GM12878 (cell line): ENCODE data around the gene BIK. TPM values are rescaled to one million over a fixed set of nuclear protein-coding genes. Genes with fewer than 3 reads are reported as not detected.

Experiments used
- ATAC-seq: fragments of 200-7000 bp; cut with Tn5 transposase; 3 replicates; pipeline ENCODE4 v1.9.1; 2020; ENCODE audit warnings: mild to moderate bottlenecking, moderate library complexity
- BruUV-seq: library from RNA; stranded (reverse); fragments of 400-500 nt; replicated peaks from 2 replicates; lab custom pipeline; 2021; lab: Mats Ljungman, UMichigan
- CTCF ChIA-PET: fragments of 300-600 bp; sonication (Branson Sonifier 250); formaldehyde crosslinking; extraction: SDS; loops from one replicate; lab custom pipeline; 2021; ENCODE audit warnings: inconsistent platforms; lab: Yijun Ruan, JAX
- POLR2A ChIA-PET: fragments of 350-600 bp; formaldehyde crosslinking; extraction: SDS; loops from one replicate; lab custom pipeline; 2021; ENCODE audit warnings: inconsistent platforms; lab: Charles Lee
- RAD21 ChIA-PET: fragments of 300-600 bp; sonication (Branson Sonifier 250); formaldehyde crosslinking; loops from one replicate; lab custom pipeline; 2023; ENCODE audit warnings: antibody characterized with exemption; ENCODE audit not compliant: unreplicated experiment; lab: Charles Lee
- SMC1A ChIA-PET: fragments of 300-600 bp; sonication (Branson Sonifier 250); formaldehyde crosslinking; loops from one replicate; lab custom pipeline; 2023; ENCODE audit not compliant: unreplicated experiment, uncharacterized antibody; lab: Charles Lee
- DNase-seq: peaks from one replicate; pipeline ENCODE4 v3.0.0-alpha.2; 2011; ENCODE audit warnings: low read depth, low spot score
- FAIRE-seq: peaks from 3 replicates; lab custom pipeline; 2011; peaks lifted over from hg19 to GRCh38; lab: Jason Lieb, UNC
- H2AFZ ChIP-seq: 2 replicates; pipeline ENCODE4 v1.6.0; 2011; ENCODE audit warnings: low read depth, low read length, control low read depth; ENCODE audit not compliant: control insufficient read depth
- H3K27ac ChIP-seq: 2 replicates; pipeline ENCODE4 v1.5.1; 2011; ENCODE audit warnings: control low read depth; ENCODE audit not compliant: control insufficient read depth, insufficient read depth
- H3K27me3 ChIP-seq, 2 experiments: replicated peaks in 1 of 2; 2 replicates each; pipeline versions ENCODE4 v1.6.0 to v1.6.1; 2011; ENCODE audit warnings: low read length in 1 of 2; ENCODE audit not compliant: control insufficient read depth in 2 of 2, insufficient read depth in 2 of 2
- H3K36me3 ChIP-seq, 2 experiments: 2 replicates each; pipeline ENCODE4 v1.5.1; 2011; ENCODE audit warnings: low read length in 1 of 2; ENCODE audit not compliant: control insufficient read depth in 2 of 2, insufficient read depth in 2 of 2
- H3K4me1 ChIP-seq: 2 replicates; pipeline ENCODE4 v1.6.1; 2011; ENCODE audit warnings: mild to moderate bottlenecking, low read length, moderate library complexity, mixed read lengths; ENCODE audit not compliant: control insufficient read depth, insufficient read depth
- H3K4me2 ChIP-seq: 2 replicates; pipeline ENCODE4 v1.6.0; 2011; ENCODE audit warnings: control low read depth; ENCODE audit not compliant: control insufficient read depth, insufficient read depth
- H3K4me3 ChIP-seq: fragments of 200-600 bp; sonication (generic); 2 replicates; pipeline ENCODE4 v1.5.1; 2016
- H3K79me2 ChIP-seq: 2 replicates; pipeline ENCODE4 v1.6.0; 2011; ENCODE audit warnings: low read length; ENCODE audit not compliant: control insufficient read depth, insufficient read depth
- H3K9ac ChIP-seq: 2 replicates; pipeline ENCODE4 v1.8.0; 2011; ENCODE audit warnings: low read length, control low read depth, mixed read lengths; ENCODE audit not compliant: control insufficient read depth, insufficient read depth
- H3K9me3 ChIP-seq: replicated peaks from 3 replicates; pipeline ENCODE4 v1.5.1; 2011; ENCODE audit warnings: mild to moderate bottlenecking, low read length; ENCODE audit not compliant: control insufficient read depth, insufficient read depth
- H4K20me1 ChIP-seq: 2 replicates; pipeline ENCODE4 v1.6.0; 2011; ENCODE audit not compliant: control insufficient read depth, insufficient read depth
- BACH1 ChIP-seq: fragments of 450-650 bp; IDR thresholded peaks from 2 replicates; pipeline ENCODE4 v1.6.1; 2017; ENCODE audit warnings: mild to moderate bottlenecking, borderline replicate concordance
- CHD4 ChIP-seq: fragments of 200-600 bp; sonication (generic); IDR thresholded peaks from 2 replicates; pipeline ENCODE4 v1.6.1; 2016; ENCODE audit warnings: mild to moderate bottlenecking
- ETV6 ChIP-seq, 2 experiments: fragments of 450-650 bp in 1 of 2; IDR thresholded peaks in 1 of 2; conservative IDR thresholded peaks in 1 of 2; 2 replicates each; pipeline ENCODE4 v1.6.1; 2014; ENCODE audit warnings: antibody characterized with exemption in 1 of 2, borderline replicate concordance in 1 of 2, low read depth in 1 of 2, mild to moderate bottlenecking in 1 of 2, moderate library complexity in 1 of 2
- EZH2 ChIP-seq: IDR thresholded peaks from 2 replicates; pipeline ENCODE4 v1.6.1; 2012; ENCODE audit warnings: low read depth, mild to moderate bottlenecking, control low read depth, inconsistent platforms, low read length, borderline replicate concordance; ENCODE audit not compliant: control insufficient read depth
- FOXM1 ChIP-seq: IDR thresholded peaks from 2 replicates; pipeline ENCODE4 v1.6.1; 2012; ENCODE audit warnings: low read depth, mild to moderate bottlenecking, inconsistent platforms, low read length, moderate library complexity
- HDAC2 ChIP-seq: fragments of 200-600 bp; sonication (generic); IDR thresholded peaks from 2 replicates; pipeline ENCODE4 v1.6.1; 2017
- IRF3 ChIP-seq: fragments of 450-650 bp; IDR thresholded peaks from 2 replicates; pipeline ENCODE4 v1.6.1; 2014; ENCODE audit warnings: mild to moderate bottlenecking
- KAT2A ChIP-seq: conservative IDR thresholded peaks from 2 replicates; pipeline ENCODE4 v1.6.1; 2011; ENCODE audit warnings: low read depth, low read length; ENCODE audit not compliant: control insufficient read depth
- MEF2A ChIP-seq: IDR thresholded peaks from 2 replicates; pipeline ENCODE4 v1.6.1; 2011; ENCODE audit warnings: low read depth, mild to moderate bottlenecking, low read length, moderate library complexity; ENCODE audit not compliant: insufficient read depth
- MTA2 ChIP-seq: fragments of 450-650 bp; IDR thresholded peaks from 2 replicates; pipeline ENCODE4 v1.6.1; 2016; ENCODE audit warnings: low read depth, mild to moderate bottlenecking, moderate library complexity
- NFIC ChIP-seq: IDR thresholded peaks from 2 replicates; pipeline ENCODE4 v1.6.1; 2012; ENCODE audit warnings: low read depth, mild to moderate bottlenecking, inconsistent platforms, low read length, moderate library complexity
- NFYB ChIP-seq: IDR thresholded peaks from 2 replicates; pipeline ENCODE4 v1.6.1; 2011; ENCODE audit warnings: low read depth, mild to moderate bottlenecking, low read length, improper control_type of control experiment, moderate library complexity; ENCODE audit not compliant: insufficient read depth
- NKRF ChIP-seq: fragments of 450-650 bp; conservative IDR thresholded peaks from 2 replicates; pipeline ENCODE4 v1.6.1; 2017; ENCODE audit warnings: mild to moderate bottlenecking, moderate library complexity
- POLR2A ChIP-seq: IDR thresholded peaks from 2 replicates; pipeline ENCODE4 v1.6.1; 2011; ENCODE audit warnings: low read depth, mild to moderate bottlenecking, low read length
- RB1 ChIP-seq: fragments of 450-650 bp; formaldehyde crosslinking; IDR thresholded peaks from 2 replicates; pipeline ENCODE4 v1.6.1; 2017; ENCODE audit warnings: mild to moderate bottlenecking, borderline replicate concordance
- SUPT20H ChIP-seq: IDR thresholded peaks from 2 replicates; pipeline ENCODE4 v1.6.1; 2011; ENCODE audit warnings: low read depth, mild to moderate bottlenecking, low read length, moderate library complexity, borderline replicate concordance; ENCODE audit not compliant: control insufficient read depth
- ZNF24 ChIP-seq: fragments of 450-650 bp; IDR thresholded peaks from 2 replicates; pipeline ENCODE4 v1.6.1; 2017; ENCODE audit warnings: antibody characterized with exemption, mild to moderate bottlenecking
- ZNF274 ChIP-seq: IDR thresholded peaks from one replicate; pipeline ENCODE4 v1.8.0; 2011; ENCODE audit not compliant: insufficient read length, insufficient read depth
- WGBS: methylation state at CpG from one replicate; pipeline ENCODE4 v1.1.6; 2016; ENCODE audit warnings: low lambda C conversion rate; ENCODE audit not compliant: insufficient replicate concordance, insufficient coverage; ENCODE audit errors: missing lambda C conversion rate; 5-methylcytosine and 5-hydroxymethylcytosine counted together
- in situ Hi-C: fragments of 300-500 bp; cut with MboI; formaldehyde crosslinking; loops from 9 replicates; pipeline ENCODE4 v1.14.3; 2018; ENCODE audit warnings: mixed read lengths
- intact Hi-C: fragments of 100-400 bp; cut with micrococcal nuclease; formaldehyde crosslinking; loops from one replicate; pipeline ENCODE4 v1.14.2; 2022; ENCODE audit not compliant: unreplicated experiment
- polyA plus RNA-seq, 11 experiments: library from polyadenylated mRNA; depleted of rRNA in 4 of 11; unstranded in 6 of 11; stranded (reverse) in 5 of 11; fragments of >200 nt; fragmentation: Nextera tagmentation in 4 of 11; fragmentation: Illumina TruSeq in 1 of 11; extraction: Ambion mirVana in 4 of 11; extraction: Trizol in 1 of 11; gene quantifications; 1 replicate in 1 of 11; 2 replicates in 10 of 11; pipeline versions ENCODE4 v1.2.1 to v1.2.3, GENCODE V29; 2011 to 2016; ENCODE audit warnings: inconsistent platforms in 2 of 11, missing spikeins in 2 of 11, low read depth in 1 of 11
- total RNA-seq, 4 experiments: library from RNA; depleted of rRNA in 3 of 4; stranded (reverse); fragments of >200 nt in 3 of 4; fragmentation: Illumina TruSeq in 1 of 4; extraction: Trizol in 1 of 4; gene quantifications; 2 replicates each; pipeline versions ENCODE4 v1.2.1 to v1.2.3, GENCODE V29; 2013 to 2021

The BIK gene
- total and polyA plus RNA-seq, 10 of the 15 experiments (the other 5 are each of a cell fraction or from before 2014, with no cell fraction given) = 0.33 to 9.8 (median 3.9) TPM

GRCh38 chr22:43136801-43137200 is 26.3 kb downstream of the BIK start:
- peaks cover 6 to 25% of the 10 kb centered on the region in 2 experiments for H3K36me3 ChIP-seq

More at GRCh38 chr22:43136801-43137200, 26.3 kb downstream of the BIK start:
- Histone ChIP-seq H3K27me3 (no peaks in the 10 kb centered on the region), H3K4me1 (no peaks in the 10 kb centered on the region; the same call in 1 of the 2 replicates), H2AFZ (no peak overlapping the region), H3K4me2 (no peak overlapping the region), H3K9me3 (no peaks in the 10 kb centered on the region), H3K27ac (no peak overlapping the region), H3K4me3 (no peak overlapping the region), H4K20me1 (no peaks in the 10 kb centered on the region), H3K9ac (no peak overlapping the region), H3K79me2 (no peaks in the 10 kb centered on the region; the same call in 1 of the 2 replicates)
- in situ Hi-C loops = no loop called here
- DNase-seq (no peak), ATAC-seq (no peak), FAIRE-seq (no peak)
- WGBS = 82% methylated on average over 10 of the region's 10 CpGs
- ChIA-PET POLR2A (no interaction called here), CTCF (interaction anchor here (0.5 to 2.3 kb wide), 9 partner anchors 13 to 361 kb away, joined by 3 to 5 read pairs (median 3); partner anchors contain the start of gene BIK), SMC1A (no interaction called here), RAD21 (no interaction called here)
- TF ChIP-seq ZNF274 (no peak), EZH2 (no peak), ZNF24 (no peak), BACH1 (no peak), CHD4 (no peak), KAT2A (no peak), RB1 (no peak), ETV6 (conservative IDR thresholded peaks at IDR 0.05 in 1 of 2, IDR thresholded peaks at IDR 0.05 in 1 of 2; ENCODE audit: borderline replicate concordance in 1 of 2, low read depth in 1 of 2) (no peak), NKRF (no peak), POLR2A (no peak), MEF2A (no peak), MTA2 (no peak), NFIC (no peak), SUPT20H (no peak), NFYB (no peak), FOXM1 (no peak), HDAC2 (no peak), IRF3 (no peak)
- intact Hi-C loops = no loop called here
- BruUV-seq = no TSS peak
